ENCODE measurements around the gene EXPH5.

EXPH5 gene

GRCh38 chr11:108618529-108618928, 25.0 kb upstream of the EXPH5 start:
- no peak for TF ChIP-seq CTCF (IDR thresholded peaks at IDR 0.05; ENCODE audit: insufficient read depth, low read depth, low read length, missing control alignments)
- no peak for DNase-seq (ENCODE audit: low read depth)
- no peak overlapping the region for H3K4me3 ChIP-seq (ENCODE audit: low read depth, low read length)

- no peak overlapping the region for H3K4me3 ChIP-seq (ENCODE audit: low read depth, low read length)
- no peak for DNase-seq (ENCODE audit: low read depth)
- no peak for TF ChIP-seq CTCF (IDR thresholded peaks at IDR 0.05; ENCODE audit: insufficient read depth, low read depth, low read length, missing control alignments)
These were observed 23.5 kb upstream of the EXPH5 start for GRCh38 chr11:108617055-108617454.

GRCh38 chr11:108616549-108616948, 23.0 kb upstream of the EXPH5 start:
- no peak overlapping the region for H3K4me3 ChIP-seq (ENCODE audit: low read depth, low read length)
- DNase-seq (ENCODE audit: low read depth) = no peak
- no peak for TF ChIP-seq CTCF (IDR thresholded peaks at IDR 0.05; ENCODE audit: insufficient read depth, low read depth, low read length, missing control alignments)

- no peak for TF ChIP-seq CTCF (IDR thresholded peaks at IDR 0.05; ENCODE audit: insufficient read depth, low read depth, low read length, missing control alignments)
- H3K4me3 ChIP-seq (ENCODE audit: low read depth, low read length) = no peak overlapping the region
- no peak for DNase-seq (ENCODE audit: low read depth)
These were observed 20.5 kb upstream of the EXPH5 start for GRCh38 chr11:108614086-108614485.

- no peak for TF ChIP-seq CTCF (IDR thresholded peaks at IDR 0.05; ENCODE audit: insufficient read depth, low read depth, low read length, missing control alignments)
- no peak overlapping the region for H3K4me3 ChIP-seq (ENCODE audit: low read depth, low read length)
- no peak for DNase-seq (ENCODE audit: low read depth)
These were observed 16.1 kb upstream of the EXPH5 start for GRCh38 chr11:108609682-108610081.

GRCh38 chr11:108608548-108608947, 15.0 kb upstream of the EXPH5 start:
- DNase-seq (ENCODE audit: low read depth) = no peak
- TF ChIP-seq CTCF (IDR thresholded peaks at IDR 0.05; ENCODE audit: insufficient read depth, low read depth, low read length, missing control alignments) = no peak
- no peak overlapping the region for H3K4me3 ChIP-seq (ENCODE audit: low read depth, low read length)

GRCh38 chr11:108606495-108607160, 13.1 kb upstream of the EXPH5 start:
- no peak for DNase-seq (ENCODE audit: low read depth)
- H3K4me3 ChIP-seq (ENCODE audit: low read depth, low read length) = no peak overlapping the region
- no peak for TF ChIP-seq CTCF (IDR thresholded peaks at IDR 0.05; ENCODE audit: insufficient read depth, low read depth, low read length, missing control alignments)

All from GM12865 (cell line).